ENCODE data around the gene ABCA10. TPM values are rescaled to one million over a fixed set of nuclear protein-coding genes. Genes with fewer than 3 reads are reported as not detected.

The ABCA10 gene
- total RNA-seq, 1 experiment from 2014 or later = not detected

GRCh38 chr17:69231521-69231920 is 2.9 kb upstream of the ABCA10 start:
- CTCF ChIA-PET = interaction anchor here (1.4 kb wide), 1 partner anchor 146 kb away, joined by 3 read pairs; no protein-coding TSS in a partner anchor
- no peak for DNase-seq (ENCODE audit: low spot score)
- Mint-ChIP-seq H3K4me3 (no peak overlapping the region), H3K27ac (no peak overlapping the region), H3K27me3 (ENCODE audit: low read depth) (no peaks in the 10 kb centered on the region), H3K36me3 (no peaks in the 10 kb centered on the region; the same call in 1 of the 2 replicates), H3K4me1 (no peaks in the 10 kb centered on the region), H3K9me3 (peaks cover 12% of the 10 kb centered on the region)
- ATAC-seq = no peak
- POLR2A ChIA-PET = no interaction called here
- no peak for TF ChIP-seq ZSCAN18 (CRISPR knock-in tag; IDR thresholded peaks at IDR 0.05)
- TF ChIP-seq, protein P1, sequence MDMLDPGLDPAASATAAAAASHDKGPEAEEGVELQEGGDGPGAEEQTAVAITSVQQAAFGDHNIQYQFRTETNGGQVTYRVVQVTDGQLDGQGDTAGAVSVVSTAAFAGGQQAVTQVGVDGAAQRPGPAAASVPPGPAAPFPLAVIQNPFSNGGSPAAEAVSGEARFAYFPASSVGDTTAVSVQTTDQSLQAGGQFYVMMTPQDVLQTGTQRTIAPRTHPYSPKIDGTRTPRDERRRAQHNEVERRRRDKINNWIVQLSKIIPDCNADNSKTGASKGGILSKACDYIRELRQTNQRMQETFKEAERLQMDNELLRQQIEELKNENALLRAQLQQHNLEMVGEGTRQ (CRISPR knock-in tag; IDR thresholded peaks at IDR 0.05) = no peak
- TF ChIP-seq, protein P2, sequence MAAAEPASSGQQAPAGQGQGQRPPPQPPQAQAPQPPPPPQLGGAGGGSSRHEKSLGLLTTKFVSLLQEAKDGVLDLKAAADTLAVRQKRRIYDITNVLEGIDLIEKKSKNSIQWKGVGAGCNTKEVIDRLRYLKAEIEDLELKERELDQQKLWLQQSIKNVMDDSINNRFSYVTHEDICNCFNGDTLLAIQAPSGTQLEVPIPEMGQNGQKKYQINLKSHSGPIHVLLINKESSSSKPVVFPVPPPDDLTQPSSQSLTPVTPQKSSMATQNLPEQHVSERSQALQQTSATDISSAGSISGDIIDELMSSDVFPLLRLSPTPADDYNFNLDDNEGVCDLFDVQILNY (CRISPR knock-in tag; IDR thresholded peaks at IDR 0.05) = no peak

GRCh38 chr17:69230939-69231338 is 2.3 kb upstream of the ABCA10 start:
- Mint-ChIP-seq H3K4me1 (no peaks in the 10 kb centered on the region), H3K36me3 (no peaks in the 10 kb centered on the region; the same call in 1 of the 2 replicates), H3K27me3 (ENCODE audit: low read depth) (no peaks in the 10 kb centered on the region), H3K9me3 (peaks cover 12% of the 10 kb centered on the region), H3K4me3 (no peak overlapping the region), H3K27ac (no peak overlapping the region)
- ATAC-seq (no peak), DNase-seq (ENCODE audit: low spot score) (no peak)
- POLR2A ChIA-PET = no interaction called here
- CTCF ChIA-PET = interaction anchor here (1.4 kb wide), 1 partner anchor 146 kb away, joined by 3 read pairs; no protein-coding TSS in a partner anchor
- TF ChIP-seq ZNF317 (CRISPR knock-in tag; IDR thresholded peaks at IDR 0.05; ENCODE audit: borderline replicate concordance, low read depth) (no peak), OVOL2 (CRISPR knock-in tag; IDR thresholded peaks at IDR 0.05; ENCODE audit: borderline replicate concordance) (no peak), GRHL2 (CRISPR knock-in tag; IDR thresholded peaks at IDR 0.05; ENCODE audit: insufficient replicate concordance, severe bottlenecking) (no peak), NFATC4 (CRISPR knock-in tag; IDR thresholded peaks at IDR 0.05) (no peak), NR3C1 (CRISPR knock-in tag; conservative IDR thresholded peaks at IDR 0.05; ENCODE audit: low read depth) (no peak), ESRRA (CRISPR knock-in tag; IDR thresholded peaks at IDR 0.05; ENCODE audit: borderline replicate concordance) (no peak), ETV6 (CRISPR knock-in tag; IDR thresholded peaks at IDR 0.05) (no peak), RORB (CRISPR knock-in tag; IDR thresholded peaks at IDR 0.05) (no peak), ZNF121 (CRISPR knock-in tag; IDR thresholded peaks at IDR 0.05) (no peak), E2F1 (CRISPR knock-in tag; IDR thresholded peaks at IDR 0.05) (no peak), ZBTB43 (CRISPR knock-in tag; IDR thresholded peaks at IDR 0.05) (no peak), E2F4 (CRISPR knock-in tag; IDR thresholded peaks at IDR 0.05; ENCODE audit: borderline replicate concordance, low read depth) (no peak), MAX (CRISPR knock-in tag; IDR thresholded peaks at IDR 0.05) (no peak)
- TF ChIP-seq, protein P3, sequence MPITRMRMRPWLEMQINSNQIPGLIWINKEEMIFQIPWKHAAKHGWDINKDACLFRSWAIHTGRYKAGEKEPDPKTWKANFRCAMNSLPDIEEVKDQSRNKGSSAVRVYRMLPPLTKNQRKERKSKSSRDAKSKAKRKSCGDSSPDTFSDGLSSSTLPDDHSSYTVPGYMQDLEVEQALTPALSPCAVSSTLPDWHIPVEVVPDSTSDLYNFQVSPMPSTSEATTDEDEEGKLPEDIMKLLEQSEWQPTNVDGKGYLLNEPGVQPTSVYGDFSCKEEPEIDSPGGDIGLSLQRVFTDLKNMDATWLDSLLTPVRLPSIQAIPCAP (CRISPR knock-in tag; IDR thresholded peaks at IDR 0.05) = no peak
- TF ChIP-seq, protein P4, sequence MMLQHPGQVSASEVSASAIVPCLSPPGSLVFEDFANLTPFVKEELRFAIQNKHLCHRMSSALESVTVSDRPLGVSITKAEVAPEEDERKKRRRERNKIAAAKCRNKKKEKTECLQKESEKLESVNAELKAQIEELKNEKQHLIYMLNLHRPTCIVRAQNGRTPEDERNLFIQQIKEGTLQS (CRISPR knock-in tag; conservative IDR thresholded peaks at IDR 0.05) = no peak
- TF ChIP-seq, protein P5, sequence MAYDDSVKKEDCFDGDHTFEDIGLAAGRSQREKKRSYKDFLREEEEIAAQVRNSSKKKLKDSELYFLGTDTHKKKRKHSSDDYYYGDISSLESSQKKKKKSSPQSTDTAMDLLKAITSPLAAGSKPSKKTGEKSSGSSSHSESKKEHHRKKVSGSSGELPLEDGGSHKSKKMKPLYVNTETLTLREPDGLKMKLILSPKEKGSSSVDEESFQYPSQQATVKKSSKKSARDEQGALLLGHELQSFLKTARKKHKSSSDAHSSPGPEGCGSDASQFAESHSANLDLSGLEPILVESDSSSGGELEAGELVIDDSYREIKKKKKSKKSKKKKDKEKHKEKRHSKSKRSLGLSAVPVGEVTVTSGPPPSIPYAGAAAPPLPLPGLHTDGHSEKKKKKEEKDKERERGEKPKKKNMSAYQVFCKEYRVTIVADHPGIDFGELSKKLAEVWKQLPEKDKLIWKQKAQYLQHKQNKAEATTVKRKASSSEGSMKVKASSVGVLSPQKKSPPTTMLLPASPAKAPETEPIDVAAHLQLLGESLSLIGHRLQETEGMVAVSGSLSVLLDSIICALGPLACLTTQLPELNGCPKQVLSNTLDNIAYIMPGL (CRISPR knock-in tag; IDR thresholded peaks at IDR 0.05) = no peak
- TF ChIP-seq, protein P6, sequence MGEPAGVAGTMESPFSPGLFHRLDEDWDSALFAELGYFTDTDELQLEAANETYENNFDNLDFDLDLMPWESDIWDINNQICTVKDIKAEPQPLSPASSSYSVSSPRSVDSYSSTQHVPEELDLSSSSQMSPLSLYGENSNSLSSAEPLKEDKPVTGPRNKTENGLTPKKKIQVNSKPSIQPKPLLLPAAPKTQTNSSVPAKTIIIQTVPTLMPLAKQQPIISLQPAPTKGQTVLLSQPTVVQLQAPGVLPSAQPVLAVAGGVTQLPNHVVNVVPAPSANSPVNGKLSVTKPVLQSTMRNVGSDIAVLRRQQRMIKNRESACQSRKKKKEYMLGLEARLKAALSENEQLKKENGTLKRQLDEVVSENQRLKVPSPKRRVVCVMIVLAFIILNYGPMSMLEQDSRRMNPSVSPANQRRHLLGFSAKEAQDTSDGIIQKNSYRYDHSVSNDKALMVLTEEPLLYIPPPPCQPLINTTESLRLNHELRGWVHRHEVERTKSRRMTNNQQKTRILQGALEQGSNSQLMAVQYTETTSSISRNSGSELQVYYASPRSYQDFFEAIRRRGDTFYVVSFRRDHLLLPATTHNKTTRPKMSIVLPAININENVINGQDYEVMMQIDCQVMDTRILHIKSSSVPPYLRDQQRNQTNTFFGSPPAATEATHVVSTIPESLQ (CRISPR knock-in tag; IDR thresholded peaks at IDR 0.05) = no peak
- TF ChIP-seq, protein P7, sequence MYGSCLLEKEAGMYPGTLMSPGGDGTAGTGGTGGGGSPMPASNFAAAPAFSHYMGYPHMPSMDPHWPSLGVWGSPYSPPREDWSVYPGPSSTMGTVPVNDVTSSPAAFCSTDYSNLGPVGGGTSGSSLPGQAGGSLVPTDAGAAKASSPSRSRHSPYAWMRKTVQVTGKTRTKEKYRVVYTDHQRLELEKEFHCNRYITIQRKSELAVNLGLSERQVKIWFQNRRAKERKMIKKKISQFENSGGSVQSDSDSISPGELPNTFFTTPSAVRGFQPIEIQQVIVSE (CRISPR knock-in tag; IDR thresholded peaks at IDR 0.05; ENCODE audit: borderline replicate concordance) = no peak
